ENCODE data around the gene SPATA32.
A peak's percentile ranks its signal among the peaks of the same experiment; 100 is the strongest.

The SPATA32 gene

DNA sequence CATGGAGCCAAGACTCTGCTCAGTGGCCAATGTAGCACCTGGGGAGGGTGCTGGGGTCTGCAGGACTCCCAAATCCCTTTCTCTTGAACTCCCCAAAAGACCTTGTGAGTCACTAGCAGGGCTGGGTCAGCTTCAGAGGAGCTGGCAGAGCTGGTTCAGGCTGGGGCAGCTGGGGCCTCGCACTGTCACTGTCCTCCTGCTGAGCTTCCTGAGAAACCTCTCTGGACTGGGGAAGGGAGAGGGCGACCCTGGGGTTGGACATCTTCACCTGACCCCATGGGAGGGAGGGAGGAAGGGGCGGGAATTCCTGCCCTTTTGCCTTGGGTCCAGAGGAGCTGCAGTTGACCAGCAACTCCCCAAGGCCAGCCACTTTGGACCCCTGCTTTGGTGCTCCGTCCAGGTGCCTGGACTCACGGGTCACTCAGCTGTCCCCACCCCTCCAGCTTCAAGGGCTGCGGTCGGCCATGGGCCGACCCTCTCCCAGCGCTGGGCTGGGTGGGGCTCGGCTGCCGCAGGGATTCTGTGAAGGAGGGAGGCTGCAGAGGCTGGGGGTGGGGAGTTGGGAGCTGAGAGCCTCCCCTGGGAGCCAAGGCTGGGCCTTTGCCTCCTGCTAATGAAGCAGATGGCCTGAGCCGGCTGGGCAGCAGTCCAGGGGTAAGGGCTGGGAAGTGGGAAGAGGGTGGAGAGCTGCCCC, 31.0 kb downstream of the SPATA32 start:
- no peak for TF ChIP-seq CTCF (IDR thresholded peaks at IDR 0.05; ENCODE audit: borderline replicate concordance, control extremely low read depth, extremely low read depth, insufficient read depth, missing control alignments)
- no peak for DNase-seq (ENCODE audit: low spot score)
- in situ Hi-C loops (cut with MboI; ENCODE audit: low sequenced_read_pairs, unreplicated experiment): no loop called here

DNA sequence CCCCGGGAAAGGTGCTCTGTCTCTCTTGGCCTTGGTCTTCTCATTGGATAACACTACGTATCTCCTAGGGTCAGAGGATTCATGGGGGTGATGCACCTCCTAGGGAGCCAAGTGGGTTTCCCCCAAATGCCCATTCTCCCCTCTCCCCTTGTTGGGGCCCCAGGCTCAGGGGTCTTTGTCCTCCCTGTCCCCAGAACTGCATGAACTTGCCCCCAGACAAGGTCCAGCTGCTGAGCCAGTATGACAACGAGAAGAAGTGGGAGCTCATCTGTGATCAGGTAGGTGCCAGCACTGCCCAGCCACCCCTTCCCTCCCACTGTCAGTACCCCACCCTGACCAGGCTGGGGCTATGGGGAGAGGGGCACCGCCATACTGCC, 31.5 kb downstream of the SPATA32 start:
- in situ Hi-C loops (cut with MboI; ENCODE audit: low sequenced_read_pairs, unreplicated experiment): no loop called here

GRCh38 chr17:45229681-45230409, 32.0 kb downstream of the SPATA32 start:
- peak; percentile 78 for DNase-seq (ENCODE audit: low spot score)
- in situ Hi-C loops (cut with MboI; ENCODE audit: low sequenced_read_pairs, unreplicated experiment): no loop called here
- no peak for TF ChIP-seq CTCF (IDR thresholded peaks at IDR 0.05; ENCODE audit: borderline replicate concordance, control extremely low read depth, extremely low read depth, insufficient read depth, missing control alignments)

More for the DNA sequence above, 31.5 kb downstream of the SPATA32 start:
- no peak for DNase-seq (ENCODE audit: low spot score)
- TF ChIP-seq CTCF (IDR thresholded peaks at IDR 0.05; ENCODE audit: borderline replicate concordance, control extremely low read depth, extremely low read depth, insufficient read depth, missing control alignments): no peak

GRCh38 chr17:45228763-45229539, 32.9 kb downstream of the SPATA32 start:
- peak; percentile 90 for DNase-seq (ENCODE audit: low spot score)
- in situ Hi-C loops (cut with MboI; ENCODE audit: low sequenced_read_pairs, unreplicated experiment): no loop called here
- TF ChIP-seq CTCF (IDR thresholded peaks at IDR 0.05; ENCODE audit: borderline replicate concordance, control extremely low read depth, extremely low read depth, insufficient read depth, missing control alignments): no peak

GRCh38 chr17:45227926-45228762, 33.8 kb downstream of the SPATA32 start:
- no peak for DNase-seq (ENCODE audit: low spot score)
- TF ChIP-seq CTCF (IDR thresholded peaks at IDR 0.05; ENCODE audit: borderline replicate concordance, control extremely low read depth, extremely low read depth, insufficient read depth, missing control alignments): no peak
- in situ Hi-C loops (cut with MboI; ENCODE audit: low sequenced_read_pairs, unreplicated experiment): no loop called here

All from GM13976 (cell line).